Naive thymus-derived CD4-positive, alpha-beta T cell (primary cell): ENCODE measurements around the gene IGLL5. TPM values are rescaled to one million over a fixed set of nuclear protein-coding genes. Genes with fewer than 3 reads are reported as not detected.

Experiments
- ATAC-seq: fragments of 150-1000 bp; cut with Tn5 transposase; 2 replicates; pipeline ENCODE4 v1.10.0; 2021; ENCODE audit warnings: mild to moderate bottlenecking, moderate library complexity
- CTCF ChIA-PET: fragments of 350-600 bp; sonication (Branson Sonifier 250); formaldehyde crosslinking; loops from one replicate; lab custom pipeline; 2021; ENCODE audit warnings: antibody characterized with exemption; lab: Charles Lee
- POLR2A ChIA-PET: fragments of 350-600 bp; sonication (Branson Sonifier 250); formaldehyde crosslinking; loops from one replicate; lab custom pipeline; 2021; ENCODE audit warnings: antibody characterized with exemption, inconsistent platforms; lab: Charles Lee
- DNase-seq, 9 donors: peaks; one replicate each; pipeline versions ENCODE4 v3.0.0 to v3.0.0-alpha.2; 2020 to 2022; ENCODE audit warnings: mixed read lengths in 1 of 9
- H3K27ac ChIP-seq: one replicate; pipeline ENCODE4 v1.7.0; 2013; ENCODE audit warnings: mild to moderate bottlenecking, low read depth, low read length, moderate library complexity
- H3K27me3 ChIP-seq, 2 donors: one replicate each; pipeline ENCODE4 v1.7.0; 2013; ENCODE audit warnings: low read length in 2 of 2, mild to moderate bottlenecking in 2 of 2, moderate library complexity in 2 of 2; ENCODE audit not compliant: control insufficient read depth in 2 of 2, insufficient read depth in 2 of 2
- H3K36me3 ChIP-seq, 3 experiments: 1 replicate in 2 of 3; 2 replicates in 1 of 3; pipeline ENCODE4 v1.7.0; 2013; ENCODE audit warnings: low read length in 3 of 3, mild to moderate bottlenecking in 3 of 3, moderate library complexity in 1 of 3; ENCODE audit not compliant: insufficient read depth in 3 of 3, control insufficient read depth in 2 of 3
- H3K4me1 ChIP-seq, 2 donors: one replicate each; pipeline ENCODE4 v1.7.0; 2013; ENCODE audit warnings: low read length in 2 of 2, mild to moderate bottlenecking in 2 of 2, moderate library complexity in 1 of 2; ENCODE audit not compliant: control insufficient read depth in 2 of 2, insufficient read depth in 2 of 2
- H3K4me3 ChIP-seq: 2 replicates; pipeline ENCODE4 v1.7.0; 2013; ENCODE audit warnings: mild to moderate bottlenecking, low read length
- H3K9me3 ChIP-seq, 3 experiments: 1 replicate in 2 of 3; 2 replicates in 1 of 3; pipeline ENCODE4 v1.7.0; 2013; ENCODE audit warnings: low read length in 3 of 3; ENCODE audit not compliant: control insufficient read depth in 2 of 3
- H3K27ac Mint-ChIP-seq, 9 donors: one replicate each; pipeline ENCODE4 v1.8.0; 2020 to 2022; ENCODE audit warnings: mixed read lengths in 9 of 9, mild to moderate bottlenecking in 8 of 9, moderate library complexity in 5 of 9, inconsistent platforms in 2 of 9
- H3K27me3 Mint-ChIP-seq, 5 donors: one replicate each; pipeline ENCODE4 v1.8.0; 2021 to 2022; ENCODE audit warnings: mixed read lengths in 5 of 5, mild to moderate bottlenecking in 1 of 5
- H3K36me3 Mint-ChIP-seq, 5 donors: one replicate each; pipeline ENCODE4 v1.8.0; 2020 to 2022; ENCODE audit warnings: mixed read lengths in 5 of 5, mild to moderate bottlenecking in 3 of 5, inconsistent platforms in 1 of 5
- H3K4me1 Mint-ChIP-seq, 7 donors: one replicate each; pipeline ENCODE4 v1.8.0; 2020 to 2022; ENCODE audit warnings: mixed read lengths in 7 of 7, mild to moderate bottlenecking in 3 of 7, inconsistent platforms in 1 of 7
- H3K4me3 Mint-ChIP-seq, 10 donors: one replicate each; pipeline ENCODE4 v1.8.0; 2020 to 2022; ENCODE audit warnings: mild to moderate bottlenecking in 10 of 10, mixed read lengths in 10 of 10, moderate library complexity in 6 of 10, inconsistent platforms in 2 of 10
- H3K9me3 Mint-ChIP-seq, 11 donors: one replicate each; pipeline ENCODE4 v1.8.0; 2020 to 2022; ENCODE audit warnings: mixed read lengths in 11 of 11, mild to moderate bottlenecking in 4 of 11, inconsistent platforms in 1 of 11, moderate library complexity in 1 of 11
- intact Hi-C, 2 donors: fragments of 100-400 bp; cut with micrococcal nuclease; formaldehyde crosslinking; loops; one replicate each; pipeline ENCODE4 v1.15.1; 2023
- polyA plus RNA-seq, 2 donors: library from polyadenylated mRNA; unstranded; fragments of 300-500 nt; fragmentation: Illumina TruSeq; gene quantifications; one replicate each; pipeline ENCODE4 v1.2.3, GENCODE V29; 2021
- total RNA-seq, 6 experiments: library from RNA in 5 of 6; stranded (reverse) in 5 of 6; gene quantifications; 1 replicate in 5 of 6; 2 replicates in 1 of 6; pipeline ENCODE4 v1.2.3 and lab custom pipeline; 2021 to 2026

The IGLL5 gene
- total and polyA plus RNA-seq, 7 experiments from 2014 or later = 0.53 to 16.0 (median 12.3) TPM; not detected in 4

DNA sequence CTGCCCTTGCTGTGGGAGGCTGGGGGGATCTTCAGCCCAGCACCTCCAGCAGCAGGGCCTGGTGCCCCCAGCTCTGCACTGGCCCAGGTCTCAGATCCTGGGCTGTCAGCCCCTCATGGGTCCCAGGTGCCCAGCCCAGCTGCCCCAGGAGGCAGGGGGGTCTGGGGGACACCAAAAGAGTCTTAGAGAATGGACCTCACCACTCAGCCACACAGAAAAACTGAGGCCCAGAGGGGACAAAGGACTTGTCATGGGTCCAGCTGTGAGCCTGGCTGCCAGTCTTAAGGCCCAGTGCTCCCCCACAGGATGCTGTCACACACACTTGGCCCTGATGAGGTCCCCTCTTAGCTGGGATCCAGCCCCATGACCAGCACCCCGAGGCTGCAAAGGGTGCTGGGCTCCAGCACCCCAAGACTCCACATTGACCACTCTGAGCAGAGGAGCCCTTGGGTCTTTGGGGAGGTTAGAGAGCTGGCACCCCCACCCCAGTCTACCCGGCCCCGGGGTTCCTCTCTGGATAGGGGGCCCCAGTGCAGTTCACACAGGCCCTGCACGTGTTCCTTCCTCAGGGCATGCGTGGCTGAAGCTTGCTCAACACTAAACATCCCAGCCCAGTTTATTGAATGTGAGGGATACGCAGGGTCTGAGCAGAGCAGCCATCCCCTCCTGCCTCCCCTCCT, 54.4 kb downstream of the IGLL5 start:
- Mint-ChIP-seq H3K27ac (no peak overlapping the region), H3K4me3 (no peak overlapping the region), H3K27me3 (peaks cover 0 to 20% (median 0%) of the 10 kb centered on the region in 5 donors), H3K36me3 (no peaks in the 10 kb centered on the region), H3K9me3 (no peaks in the 10 kb centered on the region), H3K4me1 (peaks cover 4 to 8% (median 5%) of the 10 kb centered on the region in 7 donors)
- no peak for ATAC-seq
- intact Hi-C loops = loop anchor here in 1 of 2 donors (1.0 to 5.0 kb wide), 3 partner anchors 132 to 190 kb away; no protein-coding TSS in a partner anchor
- H3K36me3 ChIP-seq = no peaks in the 10 kb centered on the region
- no peak overlapping the region for H3K27ac ChIP-seq
- no peaks in the 10 kb centered on the region for H3K27me3 ChIP-seq
- H3K9me3 ChIP-seq = no peaks in the 10 kb centered on the region
- DNase-seq = peak in 1 of 9 donors; percentile 17
- CTCF ChIA-PET = interaction anchor here (0.9 to 1.4 kb wide), 3 partner anchors 17 to 189 kb away, joined by 3 read pairs; no protein-coding TSS in a partner anchor
- H3K4me3 ChIP-seq = no peak overlapping the region
- no peaks in the 10 kb centered on the region for H3K4me1 ChIP-seq
- POLR2A ChIA-PET = interaction anchor here (0.6 kb wide), 1 partner anchor 213 kb away, joined by 3 read pairs; no protein-coding TSS in a partner anchor

DNA sequence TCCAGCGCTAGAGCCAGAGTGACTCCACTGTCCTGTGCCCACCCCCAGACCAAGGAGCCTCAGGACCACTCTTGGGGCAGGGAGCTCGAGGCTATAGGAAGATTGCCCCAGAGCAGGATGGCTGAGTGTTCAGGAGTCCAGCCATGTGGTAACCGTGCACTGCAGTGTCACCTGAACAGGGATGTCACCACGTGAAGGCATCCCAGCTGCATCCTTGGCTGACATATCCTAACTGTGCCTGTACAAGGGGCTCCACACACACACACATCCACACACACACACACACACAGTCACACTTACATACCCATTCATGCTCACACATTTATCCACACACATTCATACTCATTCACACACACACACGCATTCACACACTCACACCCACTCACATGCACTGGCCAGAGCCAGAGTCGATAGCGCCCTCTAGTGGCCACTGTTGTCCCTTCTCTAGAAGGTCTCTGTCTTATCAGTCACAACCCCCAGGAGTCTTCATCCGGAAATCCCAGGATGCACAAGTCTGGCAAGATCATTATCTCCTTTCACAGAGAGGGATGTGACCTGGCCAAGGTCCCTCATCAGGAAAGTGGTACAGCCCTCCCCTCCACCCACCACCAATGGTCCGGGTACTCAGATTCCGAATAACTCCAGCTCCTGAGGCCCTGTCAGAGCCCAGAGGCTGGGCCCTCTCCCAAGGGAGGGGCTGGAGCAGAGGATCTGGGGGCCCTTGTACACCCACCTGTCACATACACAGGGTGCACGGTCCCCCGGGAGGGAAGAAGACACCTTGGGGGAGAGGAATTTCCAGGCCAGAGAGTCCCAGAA, 55.1 kb downstream of the IGLL5 start:
- Mint-ChIP-seq H3K27me3 (peaks cover 0 to 21% (median 0%) of the 10 kb centered on the region in 5 donors), H3K4me1 (peaks cover 4 to 9% (median 5%) of the 10 kb centered on the region in 7 donors), H3K4me3 (peak overlapping the region in 1 of 10 donors; percentile 0), H3K36me3 (no peaks in the 10 kb centered on the region), H3K9me3 (no peaks in the 10 kb centered on the region), H3K27ac (peak overlapping the region in 5 of 9 donors; percentile 0 to 44 (median 28))
- CTCF ChIA-PET = interaction anchor here (0.8 to 1.6 kb wide), 6 partner anchors 13 to 1649 kb away, joined by 3 to 4 read pairs (median 3); no protein-coding TSS in a partner anchor
- POLR2A ChIA-PET = no interaction called here
- no peak overlapping the region for H3K4me3 ChIP-seq
- H3K36me3 ChIP-seq = no peaks in the 10 kb centered on the region
- H3K9me3 ChIP-seq = no peaks in the 10 kb centered on the region
- intact Hi-C loops = loop anchor here in 1 of 2 donors (1.0 to 5.0 kb wide), 3 partner anchors 132 to 190 kb away; no protein-coding TSS in a partner anchor
- H3K27me3 ChIP-seq = no peaks in the 10 kb centered on the region
- H3K27ac ChIP-seq = no peak overlapping the region
- DNase-seq (peak; percentile 31 to 66 (median 53)), ATAC-seq (peak; percentile 89)
- no peaks in the 10 kb centered on the region for H3K4me1 ChIP-seq

DNA sequence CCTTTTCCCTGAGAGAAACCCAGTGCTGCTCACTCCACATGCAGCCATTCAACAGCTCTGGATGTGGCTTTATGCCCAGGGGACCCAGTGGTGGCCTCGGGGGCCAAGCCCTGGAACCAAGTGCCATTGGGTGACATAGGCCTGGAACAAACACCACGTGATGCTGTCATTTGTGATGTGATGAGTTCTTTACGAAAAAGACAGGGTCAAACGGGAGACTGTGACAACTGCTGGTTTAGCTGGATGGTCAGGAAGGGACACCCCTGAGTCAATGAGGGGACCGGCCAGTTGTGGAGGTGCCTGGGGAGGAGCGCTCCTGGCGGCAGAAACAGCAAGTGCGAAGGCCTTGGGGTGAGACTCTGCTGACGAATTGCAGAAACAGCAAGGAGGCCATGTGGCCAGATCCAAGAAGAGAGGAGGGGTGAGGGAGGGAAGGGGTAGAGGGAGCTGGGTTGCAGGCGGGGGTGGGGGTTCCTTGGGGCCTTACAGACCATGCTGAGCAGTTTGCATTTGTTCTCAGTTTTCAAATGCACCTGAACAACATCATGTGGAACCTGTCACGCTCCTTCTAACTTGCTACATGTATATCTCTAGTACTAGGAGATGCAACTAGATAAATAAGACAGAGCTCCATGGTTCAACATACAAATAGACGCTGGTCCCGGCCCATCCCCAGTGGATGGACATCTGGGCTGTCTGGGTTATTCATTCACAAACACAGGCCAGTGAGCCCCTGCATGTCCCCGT, 56.1 kb downstream of the IGLL5 start:
- Mint-ChIP-seq H3K27ac (no peak overlapping the region), H3K27me3 (peaks cover 0 to 20% (median 0%) of the 10 kb centered on the region in 5 donors), H3K9me3 (no peaks in the 10 kb centered on the region), H3K36me3 (no peaks in the 10 kb centered on the region), H3K4me1 (peaks cover 4 to 12% (median 5%) of the 10 kb centered on the region in 7 donors), H3K4me3 (no peak overlapping the region)
- ChIA-PET POLR2A (no interaction called here), CTCF (interaction anchor here (0.7 to 1.6 kb wide), 6 partner anchors 11 to 1648 kb away, joined by 3 to 6 read pairs (median 4); no protein-coding TSS in a partner anchor)
- DNase-seq (peak in 1 of 9 donors; percentile 13), ATAC-seq (no peak)
- H3K27me3 ChIP-seq = no peaks in the 10 kb centered on the region
- H3K36me3 ChIP-seq = no peaks in the 10 kb centered on the region
- intact Hi-C loops = loop anchor here in 1 of 2 donors (5.0 kb wide), 1 partner anchor 191 kb away; no protein-coding TSS in a partner anchor
- no peak overlapping the region for H3K4me3 ChIP-seq
- H3K9me3 ChIP-seq = no peaks in the 10 kb centered on the region
- no peak overlapping the region for H3K27ac ChIP-seq
- H3K4me1 ChIP-seq = no peaks in the 10 kb centered on the region

DNA sequence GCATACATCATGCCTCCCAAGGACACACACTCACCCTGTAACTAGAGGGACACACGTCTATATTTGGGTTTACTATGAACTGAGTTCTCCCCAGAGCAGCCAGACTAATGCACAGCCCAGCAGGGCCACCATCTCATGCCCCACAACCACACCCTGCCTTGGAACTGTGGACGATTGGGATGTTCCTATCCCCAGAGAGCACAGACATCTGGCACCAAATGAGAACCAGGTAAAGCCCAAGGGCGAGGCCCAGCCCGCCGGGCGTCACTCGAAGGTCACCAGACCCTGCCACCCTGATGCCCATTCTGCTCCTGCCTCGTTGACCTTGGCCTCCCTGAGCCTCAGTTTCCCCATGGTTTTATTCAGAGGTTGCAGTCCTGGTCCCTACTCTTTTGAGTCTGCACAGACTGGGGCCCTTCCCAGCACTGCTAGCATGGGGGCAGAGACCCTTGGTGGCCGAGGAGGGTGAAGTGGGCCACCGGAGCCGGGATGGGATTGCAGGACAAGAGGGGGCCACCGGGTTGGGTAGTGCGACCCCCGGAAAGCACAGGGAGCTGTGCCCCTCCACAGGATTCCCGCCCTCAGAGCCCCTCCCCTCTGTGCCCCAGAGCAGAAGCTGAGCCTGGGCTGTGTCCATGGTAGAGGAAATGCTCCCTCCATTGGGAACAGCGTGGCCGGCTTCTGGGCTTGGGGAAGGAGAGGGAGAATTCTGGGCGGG, 56.8 kb downstream of the IGLL5 start:
- ATAC-seq (no peak), DNase-seq (no peak)
- H3K27me3 Mint-ChIP-seq = peaks cover 0 to 21% (median 0%) of the 10 kb centered on the region in 5 donors
- intact Hi-C loops = loop anchor here in 1 of 2 donors (5.0 kb wide), 1 partner anchor 192 kb away; no protein-coding TSS in a partner anchor
- ChIA-PET CTCF (interaction anchor here (0.7 to 1.6 kb wide), 4 partner anchors 11 to 540 kb away, joined by 3 to 6 read pairs (median 4); no protein-coding TSS in a partner anchor), POLR2A (no interaction called here)
- no peak overlapping the region for H3K4me3 Mint-ChIP-seq
- H3K4me1 Mint-ChIP-seq = peaks cover 4 to 10% (median 5%) of the 10 kb centered on the region in 7 donors
- Histone ChIP-seq H3K4me1 (no peaks in the 10 kb centered on the region), H3K27ac (no peak overlapping the region), H3K36me3 (no peaks in the 10 kb centered on the region), H3K27me3 (no peaks in the 10 kb centered on the region), H3K9me3 (no peaks in the 10 kb centered on the region), H3K4me3 (no peak overlapping the region)
- no peak overlapping the region for H3K27ac Mint-ChIP-seq
- H3K9me3 Mint-ChIP-seq = no peaks in the 10 kb centered on the region
- no peaks in the 10 kb centered on the region for H3K36me3 Mint-ChIP-seq

DNA sequence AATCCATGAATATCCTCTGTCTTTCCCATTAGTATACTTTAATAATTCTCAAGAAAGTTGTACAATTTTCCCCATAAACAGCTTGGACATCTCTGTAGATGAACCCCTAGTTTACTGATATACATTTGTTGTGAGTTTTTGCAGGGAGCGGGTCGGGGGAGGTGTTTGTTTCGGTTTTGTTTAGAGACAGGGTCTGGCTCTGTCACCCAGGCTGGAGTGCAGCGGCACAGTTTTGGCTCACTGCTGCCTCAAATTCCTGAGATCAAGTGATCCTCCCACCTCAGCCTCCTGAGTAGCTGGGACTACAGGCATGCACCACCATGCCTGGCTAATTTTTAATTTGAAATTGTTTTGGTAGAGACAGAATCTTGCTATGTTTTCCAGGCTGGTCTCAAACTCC, 57.6 kb downstream of the IGLL5 start:
- H3K27ac Mint-ChIP-seq = no peak overlapping the region
- no peak for ATAC-seq
- Histone ChIP-seq H3K9me3 (no peaks in the 10 kb centered on the region), H3K4me3 (no peak overlapping the region), H3K27me3 (no peaks in the 10 kb centered on the region), H3K4me1 (no peaks in the 10 kb centered on the region), H3K27ac (no peak overlapping the region), H3K36me3 (no peaks in the 10 kb centered on the region)
- H3K4me3 Mint-ChIP-seq = no peak overlapping the region
- CTCF ChIA-PET = no interaction called here
- no peak for DNase-seq
- peaks cover 4 to 10% (median 5%) of the 10 kb centered on the region in 7 donors for H3K4me1 Mint-ChIP-seq
- H3K9me3 Mint-ChIP-seq = no peaks in the 10 kb centered on the region
- H3K36me3 Mint-ChIP-seq = no peaks in the 10 kb centered on the region
- POLR2A ChIA-PET = no interaction called here
- peaks cover 0 to 25% (median 7%) of the 10 kb centered on the region in 5 donors for H3K27me3 Mint-ChIP-seq
- intact Hi-C loops = no loop called here
